DMS53 (cell line): ENCODE measurements around the gene ZNF778.
"Not testable (repeated sequence)": the region's sequence is repeated elsewhere in the genome, so short reads cannot be mapped to it uniquely, and the experiment has no call there.

Source experiments
- DNase-seq: peaks from one replicate; lab custom pipeline; 2025; lab: John Stamatoyannopoulos, UW

The ZNF778 gene

DNA sequence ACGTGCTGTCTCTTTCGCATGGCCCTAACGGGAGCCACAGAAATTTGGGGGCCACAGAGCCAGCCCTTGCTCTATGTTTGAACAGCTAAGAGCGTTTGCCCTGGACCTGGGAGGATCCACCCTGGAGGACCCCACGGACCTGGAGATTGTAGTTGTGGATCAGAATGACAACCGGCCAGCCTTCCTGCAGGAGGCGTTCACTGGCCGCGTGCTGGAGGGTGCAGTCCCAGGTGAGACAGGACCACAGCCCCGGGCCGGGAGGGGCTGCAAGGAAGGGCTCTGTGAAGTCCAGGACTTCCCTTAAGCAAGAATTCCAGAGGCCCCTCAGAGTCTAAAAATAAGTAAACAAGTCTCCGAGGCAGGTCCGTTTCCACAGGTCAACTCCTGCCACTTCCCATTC is 34.0 kb upstream of the ZNF778 start:
- DNase-seq, result no peak

DNA sequence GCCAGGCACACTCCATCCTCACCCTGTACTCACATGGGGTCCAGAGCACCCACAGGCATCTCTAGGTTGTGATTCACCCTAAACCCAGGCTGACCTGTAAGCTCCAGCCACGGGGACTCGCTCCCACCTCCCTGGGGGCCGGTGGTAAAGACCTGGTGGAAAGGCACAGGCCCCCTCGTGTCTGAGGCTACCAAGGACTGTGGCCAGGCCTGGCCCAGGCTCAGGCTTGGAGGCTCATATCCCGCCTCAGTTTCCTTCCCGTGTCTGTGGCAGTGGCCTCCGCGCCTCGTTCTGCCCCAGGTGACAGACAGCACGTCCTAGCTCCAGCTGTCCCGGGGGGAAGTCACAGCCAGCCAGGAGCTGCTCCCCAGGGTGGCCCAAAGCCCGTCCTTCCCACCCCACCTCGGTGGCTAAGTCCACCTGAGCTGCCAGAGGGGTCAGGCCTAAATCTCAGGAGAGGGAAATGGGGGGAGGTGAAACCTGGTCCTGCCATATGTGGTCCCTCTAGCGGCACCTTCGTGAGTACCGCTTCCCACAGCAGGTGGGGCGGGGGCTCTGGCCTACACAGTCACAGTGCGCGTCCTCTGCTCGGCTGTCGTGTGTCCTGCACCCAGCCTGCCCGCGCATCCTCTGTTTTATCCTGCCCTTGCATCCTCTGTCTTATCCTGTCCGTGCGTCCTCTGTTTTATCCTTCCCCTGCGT is 33.4 kb upstream of the ZNF778 start:
- DNase-seq, result peak; percentile 37

DNA sequence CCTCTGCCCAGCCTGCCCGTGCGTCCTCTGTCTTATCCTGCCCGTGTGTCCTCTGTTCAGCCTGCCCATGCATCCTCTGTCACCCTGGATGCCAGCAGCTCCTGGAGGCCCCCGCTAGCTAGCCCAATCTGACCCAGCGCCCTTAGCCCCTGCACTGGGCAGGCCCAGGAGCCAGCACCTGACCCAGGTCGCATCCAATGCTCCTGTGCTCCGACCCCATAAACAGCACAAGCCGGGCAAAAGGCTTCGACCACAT is 32.9 kb upstream of the ZNF778 start:
- DNase-seq, result no peak

DNA sequence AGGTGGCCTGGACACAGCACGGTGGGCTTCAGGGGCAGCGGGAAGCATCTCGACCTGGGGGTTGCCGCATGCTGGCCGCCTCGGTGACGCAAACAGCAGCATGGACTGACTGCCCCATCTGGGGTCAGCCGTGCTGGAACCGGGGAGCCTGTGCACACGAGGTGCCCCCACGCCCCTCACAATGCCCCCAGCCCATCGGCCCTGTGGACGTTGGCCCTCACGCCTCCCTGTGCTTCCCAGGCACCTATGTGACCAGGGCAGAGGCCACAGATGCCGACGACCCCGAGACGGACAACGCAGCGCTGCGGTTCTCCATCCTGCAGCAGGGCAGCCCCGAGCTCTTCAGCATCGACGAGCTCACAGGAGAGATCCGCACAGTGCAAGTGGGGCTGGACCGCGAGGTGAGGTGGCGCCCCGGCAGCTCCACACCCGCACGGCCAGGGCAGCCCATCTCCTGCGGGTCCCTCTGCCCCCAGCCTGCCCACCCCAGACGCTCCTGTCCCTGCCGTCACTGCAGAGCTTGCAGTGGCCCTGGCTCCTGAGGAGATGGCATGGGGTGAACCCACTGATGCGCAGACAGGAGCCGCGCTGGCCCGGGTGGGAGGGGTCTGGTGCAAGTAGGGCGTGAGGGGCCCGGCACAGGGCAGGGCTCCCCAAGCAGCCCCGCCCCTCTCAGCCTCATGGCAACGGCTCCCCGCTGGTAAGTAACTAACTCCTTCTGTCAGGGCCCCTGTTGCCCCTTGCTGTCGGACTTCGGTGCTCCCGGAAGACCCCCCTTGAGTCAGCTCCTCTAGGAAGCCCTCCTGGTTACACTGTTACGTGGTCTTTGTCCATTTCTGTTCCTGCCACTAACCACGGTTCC is 32.3 kb upstream of the ZNF778 start:
- no peak for DNase-seq

DNA sequence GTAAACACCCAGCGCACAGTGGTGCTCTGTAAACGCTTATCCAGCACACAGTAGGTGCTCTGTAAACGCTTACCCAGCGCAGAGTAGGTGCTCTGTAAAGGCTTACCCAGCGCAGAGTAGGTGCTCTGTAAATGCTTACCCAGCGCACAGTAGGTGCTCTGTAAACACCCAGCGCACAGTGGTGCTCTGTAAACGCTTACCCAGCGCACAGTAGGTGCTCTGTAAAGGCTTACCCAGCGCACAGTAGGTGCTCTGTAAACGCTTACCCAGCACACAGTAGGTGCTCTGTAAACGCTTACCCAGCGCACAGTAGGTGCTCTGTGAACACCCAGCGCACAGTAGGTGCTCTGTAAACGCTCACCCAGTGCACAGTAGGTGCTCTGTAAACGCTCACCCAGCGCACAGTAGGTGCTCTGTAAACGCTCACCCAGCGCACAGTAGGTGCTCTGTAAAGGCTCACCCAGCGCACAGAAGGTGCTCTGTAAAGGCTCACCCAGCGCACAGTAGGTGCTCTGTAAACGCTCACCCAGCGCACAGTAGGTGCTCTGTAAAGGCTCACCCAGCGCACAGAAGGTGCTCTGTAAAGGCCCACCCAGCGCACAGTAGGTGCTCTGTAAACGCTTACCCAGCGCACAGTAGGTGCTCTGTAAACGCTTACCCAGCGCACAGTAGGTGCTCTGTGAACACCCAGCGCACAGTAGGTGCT is 31.5 kb upstream of the ZNF778 start:
- not testable (repeated sequence) for DNase-seq

DNA sequence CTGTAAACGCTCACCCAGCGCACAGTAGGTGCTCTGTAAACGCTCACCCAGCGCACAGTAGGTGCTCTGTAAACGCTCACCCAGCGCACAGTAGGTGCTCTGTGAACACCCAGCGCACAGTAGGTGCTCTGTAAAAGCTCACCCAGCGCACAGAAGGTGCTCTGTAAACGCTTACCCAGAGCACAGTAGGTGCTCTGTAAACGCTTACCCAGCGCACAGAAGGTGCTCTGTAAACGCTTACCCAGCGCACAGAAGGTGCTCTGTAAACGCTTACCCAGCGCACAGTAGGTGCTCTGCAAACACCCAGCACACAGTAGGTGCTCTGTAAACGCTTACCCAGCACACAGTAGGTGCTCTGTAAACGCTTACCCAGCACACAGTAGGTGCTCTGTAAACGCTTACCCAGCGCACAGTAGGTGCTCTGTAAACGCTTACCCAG is 30.9 kb upstream of the ZNF778 start:
- DNase-seq, result not testable (repeated sequence)

DNA sequence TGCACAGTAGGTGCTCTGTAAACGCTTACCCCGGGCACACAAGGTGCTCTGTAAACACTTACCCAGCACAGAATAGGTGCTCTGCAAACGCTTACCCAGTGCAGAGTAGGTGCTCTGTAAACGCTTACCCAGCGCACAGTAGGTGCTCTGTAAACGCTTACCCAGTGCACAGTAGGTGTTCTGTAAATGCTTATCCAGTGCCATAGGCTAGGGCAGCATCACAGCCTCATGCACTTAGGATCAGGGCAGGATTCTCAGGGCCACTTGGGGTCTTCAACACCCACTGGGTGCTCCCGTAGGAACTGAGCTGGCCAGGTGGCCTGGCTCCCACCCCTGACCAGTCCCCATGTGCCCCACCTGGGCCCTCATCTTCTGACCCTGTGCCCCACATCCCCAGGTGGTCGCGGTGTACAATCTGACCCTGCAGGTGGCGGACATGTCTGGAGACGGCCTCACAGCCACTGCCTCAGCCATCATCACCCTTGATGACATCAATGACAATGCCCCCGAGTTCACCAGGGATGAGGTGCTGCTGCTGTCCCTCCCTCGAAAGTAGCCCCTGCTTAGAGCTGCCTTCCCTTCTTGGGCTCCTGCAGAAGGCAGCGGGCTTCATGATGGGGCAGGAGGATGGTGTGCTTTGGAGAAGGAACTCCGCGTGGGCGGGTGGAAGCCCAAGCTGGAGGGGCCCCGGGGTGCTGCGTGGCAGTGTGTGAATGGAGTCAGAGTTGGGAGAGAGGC is 30.3 kb upstream of the ZNF778 start:
- peak; percentile 65 for DNase-seq

DNA sequence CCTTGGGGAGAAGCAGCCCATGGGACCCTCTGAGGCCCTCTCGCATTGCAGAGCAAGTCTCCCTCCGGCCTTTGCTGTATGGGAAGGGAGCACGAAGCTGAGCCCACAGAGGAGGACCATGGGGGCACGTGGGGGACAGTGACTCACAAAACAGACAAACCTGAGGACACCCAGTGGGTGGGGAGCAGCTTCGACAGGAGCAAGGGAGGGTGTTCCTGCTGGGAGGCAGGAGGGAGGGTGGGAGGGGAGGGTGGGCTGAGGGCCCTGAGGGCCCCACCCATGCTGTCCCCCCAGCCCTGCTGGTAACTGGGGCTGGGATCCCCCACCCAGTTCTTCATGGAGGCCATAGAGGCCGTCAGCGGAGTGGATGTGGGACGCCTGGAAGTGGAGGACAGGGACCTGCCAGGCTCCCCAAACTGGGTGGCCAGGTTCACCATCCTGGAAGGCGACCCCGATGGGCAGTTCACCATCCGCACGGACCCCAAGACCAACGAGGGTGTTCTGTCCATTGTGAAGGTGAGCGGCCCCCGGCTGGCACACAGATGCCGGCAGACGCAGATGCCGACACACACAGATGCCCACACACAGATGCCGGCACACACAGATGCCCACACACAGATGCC is 29.6 kb upstream of the ZNF778 start:
- DNase-seq, result peak; percentile 61

DNA sequence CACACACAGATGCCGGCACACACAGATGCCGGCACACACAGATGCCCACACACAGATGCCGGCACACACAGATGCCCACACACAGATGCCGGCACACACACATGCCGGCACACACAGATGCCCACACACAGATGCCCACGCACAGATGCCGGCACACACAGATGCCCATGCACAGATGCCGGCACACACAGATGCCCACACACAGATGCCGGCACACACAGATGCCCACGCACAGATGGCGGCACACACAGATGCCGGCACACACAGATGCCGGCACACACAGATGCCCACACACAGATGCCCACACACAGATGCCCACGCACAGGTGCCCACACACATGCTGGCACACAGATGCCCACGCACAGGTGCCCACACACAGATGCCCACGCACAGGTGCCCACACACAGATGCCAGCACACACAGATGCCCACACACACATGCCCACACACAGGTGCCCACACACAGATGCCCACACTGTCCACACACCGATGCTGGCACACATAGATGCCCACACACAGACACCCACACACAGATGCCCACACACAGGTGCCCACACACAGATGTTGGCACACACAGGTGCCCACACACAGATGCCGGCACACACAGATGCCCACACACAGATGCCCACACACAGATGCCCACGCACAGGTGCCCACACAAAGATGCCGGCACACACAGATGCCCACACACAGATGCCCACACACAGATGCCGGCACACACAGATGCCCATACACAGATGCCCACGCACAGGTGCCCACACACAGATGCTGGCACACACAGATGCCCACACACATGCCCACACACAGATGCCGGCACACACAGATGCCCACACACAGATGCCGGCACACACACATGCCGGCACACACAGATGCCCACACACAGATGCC is 28.8 kb upstream of the ZNF778 start:
- not testable (repeated sequence) for DNase-seq

DNA sequence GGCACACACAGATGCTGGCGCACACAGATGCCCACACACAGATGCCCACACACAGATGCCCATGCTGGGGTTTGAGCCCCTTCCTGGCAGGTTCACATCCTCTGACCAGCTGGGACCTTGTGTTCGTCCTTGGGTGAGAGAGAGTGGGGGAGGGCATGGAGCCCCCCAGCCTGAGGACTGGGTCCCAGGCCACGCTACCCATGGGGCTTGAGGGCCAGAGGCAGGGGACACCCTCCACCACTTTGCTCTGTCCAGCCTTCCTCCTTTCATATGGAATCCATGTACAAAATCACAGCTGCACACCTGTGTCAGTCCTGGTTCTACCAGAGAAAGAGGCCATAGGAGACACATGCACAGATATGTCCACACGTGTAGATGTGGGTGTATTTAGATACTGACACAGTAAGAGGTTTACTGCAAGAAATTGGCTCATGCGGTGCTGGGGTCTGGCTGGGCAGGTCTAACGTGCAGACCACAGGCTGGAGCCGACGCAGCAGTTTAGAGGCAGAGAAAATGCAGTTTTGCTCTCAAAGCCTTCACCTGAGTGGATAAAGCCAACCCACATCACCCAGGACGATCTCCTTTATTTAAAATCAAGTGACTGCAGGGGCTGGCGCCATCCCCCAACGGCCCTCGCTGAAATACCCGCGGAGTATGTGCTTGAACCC is 28.0 kb upstream of the ZNF778 start:
- peak; percentile 23 for DNase-seq

DNA sequence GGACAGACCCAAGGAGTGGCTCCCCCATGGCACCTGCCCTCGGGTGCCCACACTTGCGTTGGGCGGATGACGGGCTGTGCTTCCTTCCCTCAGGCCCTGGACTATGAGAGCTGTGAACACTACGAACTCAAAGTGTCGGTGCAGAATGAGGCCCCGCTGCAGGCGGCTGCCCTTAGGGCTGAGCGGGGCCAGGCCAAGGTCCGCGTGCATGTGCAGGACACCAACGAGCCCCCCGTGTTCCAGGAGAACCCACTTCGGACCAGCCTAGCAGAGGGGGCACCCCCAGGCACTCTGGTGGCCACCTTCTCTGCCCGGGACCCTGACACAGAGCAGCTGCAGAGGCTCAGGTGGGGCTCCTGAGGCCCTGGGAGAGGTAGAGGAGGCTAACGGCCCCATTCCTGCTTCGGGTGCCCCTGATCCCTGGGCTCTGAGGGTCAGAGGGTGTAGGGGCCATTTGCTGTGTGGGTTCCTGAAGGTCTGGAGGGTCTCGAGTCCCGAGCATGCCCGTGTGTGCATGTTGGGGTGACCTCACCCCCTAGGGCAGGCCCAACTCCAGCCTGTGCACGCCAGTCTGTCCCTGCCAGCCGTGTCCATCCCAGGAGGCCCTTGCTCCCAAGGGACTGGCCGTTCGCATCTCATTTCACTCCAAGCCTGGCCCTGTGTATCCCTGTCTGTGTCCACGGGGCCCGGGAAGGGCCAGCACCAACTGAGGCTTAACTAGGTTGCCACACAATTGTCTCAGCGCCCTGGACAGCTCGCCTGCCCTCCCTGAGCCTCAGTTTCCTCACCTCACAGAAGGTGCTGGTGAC is 27.1 kb upstream of the ZNF778 start:
- no peak for DNase-seq

DNA sequence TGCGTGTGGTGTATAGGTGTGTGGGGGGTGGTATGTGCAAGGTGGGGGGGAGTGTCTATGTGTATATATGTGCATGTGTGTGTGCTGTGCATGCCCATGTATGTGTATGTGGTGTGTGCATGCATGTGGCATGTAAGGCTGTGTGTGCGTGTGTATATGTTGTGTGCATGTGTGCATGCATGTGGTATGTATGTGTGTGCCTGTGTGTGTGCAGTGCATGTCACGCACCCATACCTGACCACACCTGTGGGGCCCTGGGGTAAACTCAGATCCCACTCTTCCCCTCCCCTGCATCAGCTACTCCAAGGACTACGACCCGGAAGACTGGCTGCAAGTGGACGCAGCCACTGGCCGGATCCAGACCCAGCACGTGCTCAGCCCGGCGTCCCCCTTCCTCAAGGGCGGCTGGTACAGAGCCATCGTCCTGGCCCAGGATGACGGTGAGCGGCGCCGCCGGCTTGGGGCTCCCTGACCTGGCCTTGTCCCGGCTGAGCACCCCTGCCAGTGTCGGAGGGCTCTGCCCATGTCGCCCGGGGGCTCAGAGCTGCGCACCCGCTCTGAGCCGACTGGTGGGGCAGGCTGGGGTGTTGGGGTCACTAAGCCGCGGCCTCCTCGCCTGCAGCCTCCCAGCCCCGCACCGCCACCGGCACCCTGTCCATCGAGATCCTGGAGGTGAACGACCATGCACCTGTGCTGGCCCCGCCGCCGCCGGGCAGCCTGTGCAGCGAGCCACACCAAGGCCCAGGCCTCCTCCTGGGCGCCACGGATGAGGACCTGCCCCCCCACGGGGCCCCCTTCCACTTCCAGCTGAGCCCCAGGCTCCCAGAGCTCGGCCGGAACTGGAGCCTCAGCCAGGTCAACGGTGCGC is 26.2 kb upstream of the ZNF778 start:
- DNase-seq, result peak; percentile 40

DNA sequence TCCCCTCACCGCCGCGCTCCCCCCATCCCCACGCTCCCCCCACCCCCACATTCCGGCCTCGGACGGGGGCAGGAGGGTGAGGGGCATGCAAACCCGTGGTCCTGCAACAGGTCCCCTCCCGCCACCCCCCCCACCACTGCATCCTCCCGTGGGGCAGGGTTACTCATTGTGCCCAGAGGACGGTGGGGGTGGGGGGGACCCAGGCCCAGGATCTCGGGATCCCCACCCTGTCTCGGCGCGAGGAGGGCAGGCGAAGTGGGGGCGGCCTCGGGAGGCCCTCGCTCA is 25.7 kb upstream of the ZNF778 start:
- DNase-seq, result no peak

DNA sequence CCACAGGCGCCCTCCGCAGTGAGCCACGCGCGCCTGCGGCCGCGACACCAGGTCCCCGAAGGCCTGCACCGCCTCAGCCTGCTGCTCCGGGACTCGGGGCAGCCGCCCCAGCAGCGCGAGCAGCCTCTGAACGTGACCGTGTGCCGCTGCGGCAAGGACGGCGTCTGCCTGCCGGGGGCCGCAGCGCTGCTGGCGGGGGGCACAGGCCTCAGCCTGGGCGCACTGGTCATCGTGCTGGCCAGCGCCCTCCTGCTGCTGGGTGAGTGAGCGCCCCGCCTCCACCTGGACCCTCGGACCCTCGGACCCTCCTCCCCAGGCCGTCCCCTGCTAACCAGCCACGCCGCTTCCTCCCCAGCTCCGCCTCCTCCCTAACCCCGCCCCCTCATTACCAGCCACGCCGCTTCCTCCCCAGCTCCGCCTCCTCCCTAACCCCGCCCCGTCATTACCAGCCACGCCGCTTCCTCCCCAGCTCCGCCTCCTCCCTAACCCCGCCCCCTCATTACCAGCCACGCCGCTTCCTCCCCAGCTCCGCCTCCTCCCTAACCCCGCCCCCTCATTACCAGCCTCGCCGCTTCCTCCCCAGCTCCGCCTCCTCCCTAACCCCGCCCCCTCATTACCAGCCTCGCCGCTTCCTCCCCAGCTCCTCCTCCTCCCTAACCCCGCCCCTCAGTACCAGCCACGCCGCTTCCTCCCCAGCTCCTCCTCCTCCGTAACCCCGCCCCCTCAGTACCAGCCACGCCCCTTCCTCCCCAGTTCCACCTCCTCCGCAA is 25.1 kb upstream of the ZNF778 start:
- DNase-seq, result peak; percentile 60

DNA sequence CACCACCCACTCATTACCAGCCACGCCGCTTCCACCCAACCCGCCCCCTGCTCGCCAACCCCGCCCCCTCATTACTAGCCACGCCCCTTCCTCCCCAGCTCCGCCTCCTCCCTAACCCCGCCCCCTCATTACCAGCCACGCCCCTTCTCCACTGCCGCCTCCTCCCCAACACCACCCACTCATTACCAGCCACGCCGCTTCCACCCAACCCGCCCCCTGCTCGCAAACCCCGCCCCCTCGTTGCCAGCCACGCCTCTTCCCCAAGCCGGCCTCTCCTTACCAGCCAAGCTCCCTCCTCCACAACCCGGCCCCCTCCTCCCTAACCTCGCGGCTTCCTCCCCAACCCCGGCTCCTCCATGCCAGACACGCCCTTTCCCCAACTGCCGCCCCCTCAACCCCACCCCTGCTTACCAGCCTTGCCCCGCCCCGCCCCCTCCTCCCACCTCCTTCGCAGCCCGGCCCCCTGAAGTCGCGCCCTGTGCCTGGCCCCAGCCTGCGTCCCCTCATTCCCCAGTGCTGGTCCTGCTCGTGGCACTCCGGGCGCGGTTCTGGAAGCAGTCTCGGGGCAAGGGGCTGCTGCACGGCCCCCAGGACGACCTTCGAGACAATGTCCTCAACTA is 24.4 kb upstream of the ZNF778 start:
- DNase-seq, result peak; percentile 45

DNA sequence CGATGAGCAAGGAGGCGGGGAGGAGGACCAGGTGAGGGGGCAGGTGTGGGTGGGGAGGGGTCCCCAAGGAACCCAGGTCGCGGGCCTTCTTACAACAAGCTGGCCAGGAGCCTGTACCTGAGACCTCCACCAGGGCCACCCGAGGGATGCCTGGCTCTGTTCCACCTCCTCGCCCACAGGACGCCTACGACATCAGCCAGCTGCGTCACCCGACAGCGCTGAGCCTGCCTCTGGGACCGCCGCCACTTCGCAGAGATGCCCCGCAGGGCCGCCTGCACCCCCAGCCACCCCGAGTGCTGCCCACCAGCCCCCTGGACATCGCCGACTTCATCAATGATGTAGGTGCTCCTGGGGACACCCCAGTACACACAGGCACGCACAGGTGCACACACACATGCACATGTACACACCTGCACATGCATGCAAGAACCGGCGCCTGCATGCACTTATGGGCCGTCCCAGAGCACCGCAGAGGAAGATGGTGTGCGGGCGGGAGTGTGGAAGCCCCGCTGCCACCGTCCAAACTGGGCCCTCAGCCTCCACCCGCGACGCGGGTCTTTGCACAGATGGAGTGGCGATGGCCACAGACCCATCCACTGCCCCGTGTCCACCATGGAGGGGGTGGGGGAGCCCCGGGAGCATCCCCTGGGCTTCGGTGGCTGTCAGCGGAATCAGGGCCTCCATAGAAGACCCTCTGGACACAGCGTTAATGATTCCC is 23.8 kb upstream of the ZNF778 start:
- DNase-seq, result no peak
